ENCODE data around the gene GNB1. TPM values are rescaled to one million over a fixed set of nuclear protein-coding genes. Genes with fewer than 3 reads are reported as not detected.
"Not testable (repeated sequence)": the region's sequence is repeated elsewhere in the genome, so short reads cannot be mapped to it uniquely, and the experiment has no call there.

The GNB1 gene
- total and polyA plus RNA-seq, 3 donors from 2014 or later, result 223 to 256 (median 240) TPM

- no peak overlapping the region for H3K4me3 ChIP-seq
- H3K27me3 ChIP-seq, result no peaks in the 10 kb centered on the region
- no peaks in the 10 kb centered on the region for H3K36me3 ChIP-seq (ENCODE audit: low read depth, missing control alignments)
- 75 to 76% methylated on average over 6 of the region's 6 CpGs for WGBS, 2 donors
- no peaks in the 10 kb centered on the region for H3K4me1 ChIP-seq
- intact Hi-C loops (cut with DNase I; ENCODE audit: low total_unique reads), result no loop called here
- H3K27ac ChIP-seq, result no peak overlapping the region
- no peaks in the 10 kb centered on the region for H3K9me3 ChIP-seq
- no peak for DNase-seq
- no peak for TF ChIP-seq POLR2A (IDR thresholded peaks at IDR 0.05)
- no peak for TF ChIP-seq CTCF (IDR thresholded peaks at IDR 0.05)
Measured at GRCh38 chr1:1938276-1938573, 47.3 kb upstream of the GNB1 start.

GRCh38 chr1:1937549-1938275, 46.8 kb upstream of the GNB1 start:
- H3K4me1 ChIP-seq, result no peaks in the 10 kb centered on the region
- no peaks in the 10 kb centered on the region for H3K36me3 ChIP-seq (ENCODE audit: low read depth, missing control alignments)
- WGBS, 2 donors, result 49 to 68% methylated on average over 13 to 16 of the region's 16 CpGs
- no peak overlapping the region for H3K27ac ChIP-seq
- DNase-seq, result no peak
- TF ChIP-seq CTCF (IDR thresholded peaks at IDR 0.05) (no peak), POLR2A (IDR thresholded peaks at IDR 0.05) (no peak)
- H3K9me3 ChIP-seq, result no peaks in the 10 kb centered on the region
- intact Hi-C loops (cut with DNase I; ENCODE audit: low total_unique reads), result no loop called here
- no peaks in the 10 kb centered on the region for H3K27me3 ChIP-seq
- H3K4me3 ChIP-seq, result no peak overlapping the region

GRCh38 chr1:1937061-1937460, 46.2 kb upstream of the GNB1 start:
- Histone ChIP-seq H3K9me3 (no peaks in the 10 kb centered on the region), H3K27me3 (no peaks in the 10 kb centered on the region), H3K27ac (no peak overlapping the region), H3K4me1 (no peaks in the 10 kb centered on the region), H3K36me3 (ENCODE audit: low read depth, missing control alignments) (no peaks in the 10 kb centered on the region), H3K4me3 (no peak overlapping the region)
- TF ChIP-seq CTCF (IDR thresholded peaks at IDR 0.05) (no peak), POLR2A (IDR thresholded peaks at IDR 0.05) (no peak)
- DNase-seq, result no peak
- 72 to 76% methylated on average over 15 of the region's 15 CpGs for WGBS, 2 donors
- intact Hi-C loops (cut with DNase I; ENCODE audit: low total_unique reads), result no loop called here

DNA sequence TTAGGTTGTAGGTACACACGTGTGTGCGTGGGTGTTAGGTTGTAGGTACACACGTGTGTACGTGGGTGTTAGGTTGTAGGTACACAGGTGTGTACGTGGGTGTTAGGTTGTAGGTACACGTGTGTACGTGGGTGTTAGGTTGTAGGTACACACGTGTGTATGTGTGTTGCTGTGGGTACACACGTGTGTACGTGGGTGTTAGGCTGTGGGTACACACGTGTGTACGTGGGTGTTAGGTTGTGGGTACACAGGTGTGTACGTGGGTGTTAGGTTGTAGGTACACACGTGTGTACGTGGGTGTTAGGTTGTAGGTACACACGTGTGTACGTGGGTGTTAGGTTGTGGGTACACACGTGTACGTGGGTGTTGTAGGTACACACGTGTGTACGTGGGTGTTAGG, 44.0 kb upstream of the GNB1 start:
- H3K4me1 ChIP-seq; H3K27me3 ChIP-seq; H3K27ac ChIP-seq; intact Hi-C loops (cut with DNase I; ENCODE audit: low total_unique reads); H3K4me3 ChIP-seq; H3K9me3 ChIP-seq; H3K36me3 ChIP-seq (ENCODE audit: low read depth, missing control alignments); DNase-seq: not testable (repeated sequence)
- WGBS, 2 donors, result 62 to 67% methylated on average over 5 to 19 of the region's 21 CpGs

GRCh38 chr1:1929639-1930545, 39.0 kb upstream of the GNB1 start:
- no peak for DNase-seq
- Histone ChIP-seq H3K36me3 (ENCODE audit: low read depth, missing control alignments) (no peaks in the 10 kb centered on the region), H3K9me3 (no peaks in the 10 kb centered on the region), H3K27me3 (no peaks in the 10 kb centered on the region), H3K4me3 (no peak overlapping the region), H3K27ac (no peak overlapping the region), H3K4me1 (peaks cover 5% of the 10 kb centered on the region)
- WGBS, 2 donors, result 87 to 93% methylated on average over 16 to 38 of the region's 38 CpGs
- TF ChIP-seq POLR2A (IDR thresholded peaks at IDR 0.05) (no peak), CTCF (IDR thresholded peaks at IDR 0.05) (no peak)
- intact Hi-C loops (cut with DNase I; ENCODE audit: low total_unique reads), result no loop called here

Measured in testis (tissue), 3 donors.